Kidney epithelial cell (primary cell): Measurements from ENCODE around the gene LRBA. TPM values are rescaled to one million over a fixed set of nuclear protein-coding genes. Genes with fewer than 3 reads are reported as not detected.

Source experiments
- DNase-seq: peaks from one replicate; pipeline ENCODE4 v3.0.0-alpha.2; 2010; ENCODE audit warnings: low read depth
- H3K27me3 ChIP-seq: 2 replicates; pipeline ENCODE4 v1.6.0; 2011; ENCODE audit warnings: low read length; ENCODE audit not compliant: control insufficient read depth, insufficient read depth
- H3K36me3 ChIP-seq: 2 replicates; pipeline ENCODE4 v1.5.1; 2011; ENCODE audit warnings: low read length; ENCODE audit not compliant: control insufficient read depth, insufficient read depth
- H3K4me3 ChIP-seq: 2 replicates; pipeline ENCODE4 v1.5.1; 2011; ENCODE audit warnings: low read depth, mild to moderate bottlenecking, control low read depth, low read length
- CTCF ChIP-seq: IDR thresholded peaks from 2 replicates; pipeline ENCODE4 v1.5.1; 2011; ENCODE audit warnings: mild to moderate bottlenecking, moderate library complexity, low read length, control low read depth, inconsistent platforms; ENCODE audit not compliant: insufficient read depth, poor library complexity, severe bottlenecking
- total RNA-seq: library from RNA; depleted of rRNA; stranded (reverse); fragments of >200 nt; gene quantifications from 2 replicates; pipeline ENCODE4 v1.2.3, GENCODE V29; 2015

LRBA gene
- total RNA-seq, 1 donor from 2014 or later, result 85.2 TPM

GRCh38 chr4:150974750-150975149 lies 40.3 kb downstream of the LRBA start:
- no peak for TF ChIP-seq CTCF
- no peak for DNase-seq
- H3K4me3 ChIP-seq, result no peak overlapping the region
- H3K27me3 ChIP-seq, result no peaks in the 10 kb centered on the region
- H3K36me3 ChIP-seq, result no peaks in the 10 kb centered on the region

DNA sequence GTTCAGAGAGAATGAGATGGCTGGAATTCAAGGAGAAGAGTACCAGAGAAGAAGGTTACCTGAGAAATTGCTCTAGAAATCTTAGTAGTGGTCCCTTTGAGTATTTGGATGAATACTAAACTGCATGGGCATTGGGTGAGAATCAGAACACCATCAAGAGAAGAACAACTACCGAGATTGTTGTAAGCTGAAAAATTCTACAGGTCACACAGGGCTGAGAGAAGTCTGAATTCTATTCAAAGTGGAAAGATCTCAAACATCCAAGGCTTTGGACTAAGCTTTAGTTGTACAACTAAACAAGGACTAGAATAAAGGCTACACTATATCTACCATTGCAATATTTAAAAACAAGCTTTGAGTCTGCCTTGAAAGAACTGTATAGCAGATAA lies 40.8 kb downstream of the LRBA start:
- no peak for TF ChIP-seq CTCF
- no peak overlapping the region for H3K4me3 ChIP-seq
- no peaks in the 10 kb centered on the region for H3K27me3 ChIP-seq
- DNase-seq, result no peak
- no peaks in the 10 kb centered on the region for H3K36me3 ChIP-seq

GRCh38 chr4:150973626-150974251 lies 41.3 kb downstream of the LRBA start:
- Histone ChIP-seq H3K27me3 (no peaks in the 10 kb centered on the region), H3K4me3 (no peak overlapping the region), H3K36me3 (no peaks in the 10 kb centered on the region)
- TF ChIP-seq CTCF, result no peak
- no peak for DNase-seq

DNA sequence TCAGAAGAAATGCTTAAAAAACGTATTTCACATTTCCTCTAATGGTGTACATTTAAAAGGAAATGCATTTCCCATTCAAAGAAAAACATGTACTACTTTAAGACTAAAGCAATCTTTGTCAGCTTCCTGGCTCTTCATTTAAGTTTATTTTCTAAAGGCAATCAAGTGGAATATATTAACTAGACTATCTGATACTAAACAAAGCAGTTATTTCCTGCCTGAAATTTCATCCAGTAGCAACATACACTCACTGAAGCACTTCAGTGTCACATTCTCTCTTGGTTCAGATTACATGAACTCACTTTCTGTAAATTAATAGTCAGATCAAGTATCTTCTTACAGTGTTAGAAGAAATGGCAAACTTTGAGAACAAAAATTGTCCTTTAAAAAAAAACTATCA lies 42.5 kb downstream of the LRBA start:
- no peak for DNase-seq
- Histone ChIP-seq H3K36me3 (no peaks in the 10 kb centered on the region), H3K27me3 (no peaks in the 10 kb centered on the region), H3K4me3 (no peak overlapping the region)
- TF ChIP-seq CTCF, result no peak

DNA sequence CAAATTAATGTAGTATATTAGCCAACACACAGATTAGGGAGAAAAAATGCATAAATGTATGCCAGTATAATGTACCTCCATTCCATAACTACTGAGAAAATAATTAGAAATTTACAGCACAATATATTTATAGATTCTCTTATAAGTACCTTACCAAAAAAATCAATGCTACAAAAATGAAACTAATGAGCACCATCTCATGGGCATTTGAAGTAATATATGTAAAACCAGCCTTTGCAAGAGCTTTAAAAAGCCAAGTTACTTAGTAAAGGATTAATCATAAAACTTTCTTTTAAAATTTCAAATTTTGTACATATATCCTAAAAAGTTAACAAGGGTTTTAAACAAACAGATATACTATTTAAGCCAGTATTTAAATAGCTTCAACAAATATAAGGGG lies 43.2 kb downstream of the LRBA start:
- no peaks in the 10 kb centered on the region for H3K27me3 ChIP-seq
- H3K4me3 ChIP-seq, result no peak overlapping the region
- no peak for DNase-seq
- H3K36me3 ChIP-seq, result no peaks in the 10 kb centered on the region
- no peak for TF ChIP-seq CTCF

DNA sequence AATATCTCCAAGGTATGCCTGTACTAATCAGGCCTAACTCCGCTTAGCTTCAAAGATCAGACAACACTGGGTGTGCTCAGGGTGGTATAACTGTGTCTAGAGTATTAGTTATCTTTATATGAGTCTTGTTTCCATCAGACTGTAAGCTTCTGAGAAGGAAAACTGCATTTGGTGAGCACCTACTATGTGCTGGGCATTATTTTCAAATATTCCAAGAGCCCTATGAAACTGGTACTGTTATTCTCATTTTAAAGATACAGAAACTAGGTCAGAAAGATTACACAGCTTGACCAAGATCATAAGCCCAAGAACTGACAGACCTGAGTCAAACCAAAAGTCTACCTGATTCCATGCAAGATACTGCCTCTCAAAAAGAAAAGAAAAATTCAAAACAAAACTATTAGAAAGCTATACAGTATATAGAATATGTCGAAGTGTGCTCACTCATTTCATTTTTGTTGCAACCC lies 44.4 kb downstream of the LRBA start:
- H3K36me3 ChIP-seq, result no peaks in the 10 kb centered on the region
- TF ChIP-seq CTCF, result no peak
- H3K27me3 ChIP-seq, result no peaks in the 10 kb centered on the region
- DNase-seq, result no peak
- H3K4me3 ChIP-seq, result no peak overlapping the region
